MM.1S (cell line): ENCODE measurements around the gene FAF2.

Experiments used
- DNase-seq: peaks from one replicate; pipeline ENCODE4 v3.0.0-alpha.2; 2015
- H2AFZ ChIP-seq: fragments of 300-600 bp; sonication (generic); 2 replicates; pipeline ENCODE4 v1.6.0; 2016; ENCODE audit warnings: antibody characterized with exemption, low read length
- H3F3A ChIP-seq: fragments of 300-600 bp; sonication (generic); 2 replicates; pipeline ENCODE4 v1.6.1; 2016; ENCODE audit warnings: mild to moderate bottlenecking, antibody characterized with exemption, low read length, moderate library complexity, mixed read lengths; ENCODE audit not compliant: insufficient read depth
- H3K27ac ChIP-seq: fragments of 300-600 bp; sonication (generic); 2 replicates; pipeline ENCODE4 v1.5.1; 2016; ENCODE audit warnings: mild to moderate bottlenecking, low read length
- H3K27me3 ChIP-seq: fragments of 300-600 bp; sonication (generic); replicated peaks from 2 replicates; pipeline ENCODE4 v1.6.0; 2016; ENCODE audit warnings: low read length; ENCODE audit not compliant: insufficient read depth
- H3K36me3 ChIP-seq: fragments of 300-600 bp; sonication (generic); replicated peaks from 2 replicates; pipeline ENCODE4 v1.6.1; 2016; ENCODE audit warnings: mild to moderate bottlenecking, low read length, mixed read lengths; ENCODE audit not compliant: insufficient read depth
- H3K4me1 ChIP-seq: fragments of 300-600 bp; sonication (generic); 2 replicates; pipeline ENCODE4 v1.6.1; 2016; ENCODE audit warnings: low read length, mixed read lengths
- H3K4me2 ChIP-seq: fragments of 300-600 bp; sonication (generic); 2 replicates; pipeline ENCODE4 v1.6.0; 2016; ENCODE audit warnings: low read depth, low read length
- H3K4me3 ChIP-seq: fragments of 300-600 bp; sonication (generic); 2 replicates; pipeline ENCODE4 v1.5.1; 2016; ENCODE audit warnings: low read length, mixed read lengths
- H3K79me2 ChIP-seq: fragments of 300-600 bp; sonication (generic); 2 replicates; pipeline ENCODE4 v1.6.1; 2016; ENCODE audit warnings: mixed run types, low read length, mixed read lengths
- H3K9ac ChIP-seq: fragments of 300-600 bp; sonication (generic); 2 replicates; pipeline ENCODE4 v1.6.1; 2016; ENCODE audit warnings: low read length, mixed read lengths
- H3K9me2 ChIP-seq: fragments of 300-600 bp; sonication (generic); replicated peaks from 2 replicates; pipeline ENCODE4 v1.6.1; 2016; ENCODE audit warnings: mild to moderate bottlenecking, low read length, mixed read lengths; ENCODE audit not compliant: insufficient read depth
- H3K9me3 ChIP-seq: fragments of 300-600 bp; sonication (generic); replicated peaks from 2 replicates; pipeline ENCODE4 v1.6.1; 2016; ENCODE audit warnings: mild to moderate bottlenecking, low read length, mixed read lengths; ENCODE audit not compliant: insufficient read depth
- H4K20me1 ChIP-seq: fragments of 300-600 bp; sonication (generic); 2 replicates; pipeline ENCODE4 v1.6.1; 2016; ENCODE audit warnings: mild to moderate bottlenecking, low read length, moderate library complexity, mixed read lengths; ENCODE audit not compliant: insufficient read depth
- EZH2 ChIP-seq: fragments of 300-600 bp; sonication (generic); optimal IDR thresholded peaks from 2 replicates; pipeline ENCODE3; 2017; ENCODE audit warnings: low read depth, mild to moderate bottlenecking, antibody characterized with exemption, low read length, mixed read lengths
- EZH2phosphoT487 ChIP-seq: fragments of 300-600 bp; sonication (generic); IDR thresholded peaks from 2 replicates; pipeline ENCODE4 v1.6.1; 2018; ENCODE audit warnings: antibody characterized with exemption, low read length
- TF ChIP-seq, protein P1 (sequence below): fragments of 300-600 bp; sonication (generic); IDR thresholded peaks from 2 replicates; pipeline ENCODE4 v1.5.1; 2016; ENCODE audit warnings: antibody characterized with exemption, low read length, mixed read lengths

Gene FAF2

GRCh38 chr5:176424181-176424580, 24.0 kb upstream of the FAF2 start:
- Histone ChIP-seq H3K4me1 (no peaks in the 10 kb centered on the region), H3K27me3 (no peaks in the 10 kb centered on the region)

GRCh38 chr5:176425138-176425537, 23.0 kb upstream of the FAF2 start:
- Histone ChIP-seq H3K27me3 (0 out of 2 replicates have a peak, but pooled peaks cover under 1% of the 10 kb centered on the region), H4K20me1 (no peaks in the 10 kb centered on the region), H3K79me2 (no peaks in the 10 kb centered on the region), H3F3A (no peaks in the 10 kb centered on the region), H3K9ac (no peak overlapping the region), H3K9me3 (no peaks in the 10 kb centered on the region), H3K27ac (no peak overlapping the region), H3K4me2 (no peak overlapping the region), H2AFZ (no peak overlapping the region), H3K4me3 (no peak overlapping the region), H3K9me2 (no peaks in the 10 kb centered on the region), H3K4me1 (no peaks in the 10 kb centered on the region), H3K36me3 (no peaks in the 10 kb centered on the region)
- TF ChIP-seq, protein P1, sequence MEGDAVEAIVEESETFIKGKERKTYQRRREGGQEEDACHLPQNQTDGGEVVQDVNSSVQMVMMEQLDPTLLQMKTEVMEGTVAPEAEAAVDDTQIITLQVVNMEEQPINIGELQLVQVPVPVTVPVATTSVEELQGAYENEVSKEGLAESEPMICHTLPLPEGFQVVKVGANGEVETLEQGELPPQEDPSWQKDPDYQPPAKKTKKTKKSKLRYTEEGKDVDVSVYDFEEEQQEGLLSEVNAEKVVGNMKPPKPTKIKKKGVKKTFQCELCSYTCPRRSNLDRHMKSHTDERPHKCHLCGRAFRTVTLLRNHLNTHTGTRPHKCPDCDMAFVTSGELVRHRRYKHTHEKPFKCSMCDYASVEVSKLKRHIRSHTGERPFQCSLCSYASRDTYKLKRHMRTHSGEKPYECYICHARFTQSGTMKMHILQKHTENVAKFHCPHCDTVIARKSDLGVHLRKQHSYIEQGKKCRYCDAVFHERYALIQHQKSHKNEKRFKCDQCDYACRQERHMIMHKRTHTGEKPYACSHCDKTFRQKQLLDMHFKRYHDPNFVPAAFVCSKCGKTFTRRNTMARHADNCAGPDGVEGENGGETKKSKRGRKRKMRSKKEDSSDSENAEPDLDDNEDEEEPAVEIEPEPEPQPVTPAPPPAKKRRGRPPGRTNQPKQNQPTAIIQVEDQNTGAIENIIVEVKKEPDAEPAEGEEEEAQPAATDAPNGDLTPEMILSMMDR = no peak
- TF ChIP-seq EZH2 (no peak), EZH2phosphoT487 (no peak)
- DNase-seq = no peak

More at GRCh38 chr5:176424181-176424580, 24.0 kb upstream of the FAF2 start:
- Histone ChIP-seq H3K36me3 (no peaks in the 10 kb centered on the region), H4K20me1 (no peaks in the 10 kb centered on the region), H3K27ac (no peak overlapping the region), H3K79me2 (no peaks in the 10 kb centered on the region), H3K9me3 (no peaks in the 10 kb centered on the region), H3K4me3 (no peak overlapping the region), H3K9me2 (no peaks in the 10 kb centered on the region), H3K9ac (no peak overlapping the region), H3K4me2 (no peak overlapping the region), H2AFZ (no peak overlapping the region), H3F3A (no peaks in the 10 kb centered on the region)
- DNase-seq = no peak
- TF ChIP-seq, protein P1 = no peak
- no peak for TF ChIP-seq EZH2

DNA sequence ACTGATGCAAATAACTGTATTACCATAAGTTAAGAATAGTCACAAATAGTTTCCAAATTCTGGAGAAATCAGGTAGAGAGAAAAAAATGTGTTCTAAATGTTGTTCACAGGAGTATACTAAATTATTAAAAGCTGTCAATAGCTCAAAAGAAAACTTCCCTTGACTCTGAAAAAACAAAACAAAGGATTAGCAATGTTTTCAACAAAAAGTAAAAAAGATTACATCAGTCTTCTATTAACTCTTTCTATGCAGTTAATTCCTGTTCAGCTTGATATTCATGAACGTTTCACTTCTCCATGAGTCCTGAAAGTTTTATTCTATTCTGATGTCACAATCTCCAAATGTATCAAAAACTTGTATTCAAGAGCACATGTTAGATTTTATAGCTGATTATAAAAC, 22.4 kb upstream of the FAF2 start:
- Histone ChIP-seq H3K9me3 (no peaks in the 10 kb centered on the region), H3K4me2 (no peak overlapping the region), H3K36me3 (no peaks in the 10 kb centered on the region), H3K79me2 (no peaks in the 10 kb centered on the region), H3F3A (no peaks in the 10 kb centered on the region), H3K9ac (no peak overlapping the region), H2AFZ (no peak overlapping the region), H3K27ac (no peak overlapping the region), H3K4me1 (no peaks in the 10 kb centered on the region), H3K4me3 (no peak overlapping the region), H3K27me3 (0 out of 2 replicates have a peak, but pooled peaks cover 6% of the 10 kb centered on the region), H4K20me1 (no peaks in the 10 kb centered on the region), H3K9me2 (no peaks in the 10 kb centered on the region)
- TF ChIP-seq EZH2 = no peak
- TF ChIP-seq, protein P1 = no peak
- TF ChIP-seq EZH2phosphoT487 = no peak
- no peak for DNase-seq
